HG03520 (cell line): Measurements from ENCODE around the gene CPSF6.
"Not testable (repeated sequence)": the region's sequence is repeated elsewhere in the genome, so short reads cannot be mapped to it uniquely, and the experiment has no call there.

Source experiments
- ATAC-seq: cut with Tn5 transposase; IDR thresholded peaks from one replicate; pipeline ENCODE4 v1.9.1; 2021; ENCODE audit warnings: mild to moderate bottlenecking, moderate library complexity; ENCODE audit not compliant: unreplicated experiment

CPSF6 gene

GRCh38 chr12:69239352-69239921, at the start of gene CPSF6:
TSS of gene CPSF6 (plus strand) at chr12:69239569. CDS start at chr12:69239647, 78 bp downstream.
- peak; percentile 88 for ATAC-seq

DNA sequence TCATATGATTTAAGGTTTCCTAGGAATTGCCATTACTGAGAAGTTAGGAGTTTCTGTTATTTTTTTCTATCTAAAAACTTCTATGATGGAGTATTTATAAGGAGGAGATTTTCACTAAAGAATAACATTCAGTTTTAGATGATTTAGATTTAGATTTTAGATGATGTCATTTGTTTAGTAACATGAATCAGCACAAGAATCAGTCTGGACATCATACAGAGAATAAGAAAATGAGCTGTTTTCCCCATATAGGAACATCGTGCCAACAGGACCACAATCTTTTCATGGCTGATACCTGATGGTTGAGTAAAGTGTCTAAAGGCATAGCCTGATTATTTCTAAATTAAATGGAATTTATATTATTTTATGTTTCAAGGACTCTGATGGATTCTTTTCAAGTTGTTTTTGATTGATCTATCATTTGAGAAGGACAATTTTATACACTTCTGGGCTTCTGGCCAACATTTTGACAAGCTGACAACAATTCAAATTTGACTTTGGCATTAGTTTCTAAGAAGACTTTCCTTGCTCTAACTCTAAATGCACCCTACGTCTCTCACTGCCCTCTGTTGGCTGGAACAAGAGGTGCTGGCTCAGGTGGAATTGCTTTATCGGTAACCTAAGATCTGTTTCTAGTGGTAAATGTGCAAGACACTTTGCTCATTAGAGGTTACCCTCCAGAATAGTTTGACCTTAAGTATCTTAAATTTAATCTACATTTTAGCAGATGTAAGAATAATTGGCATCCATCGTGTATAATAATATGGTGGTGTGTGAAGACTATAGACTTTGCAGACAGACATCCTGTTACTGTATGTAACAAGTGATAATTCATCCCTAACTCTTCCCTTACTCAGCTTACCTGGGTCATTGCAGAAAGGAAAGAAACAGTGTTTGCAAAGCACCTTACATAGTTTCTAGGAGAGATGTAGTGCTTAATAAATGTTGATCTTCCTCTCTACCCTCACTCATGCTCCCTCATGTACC, 42.8 kb upstream of the CPSF6 start:
- no peak for ATAC-seq

DNA sequence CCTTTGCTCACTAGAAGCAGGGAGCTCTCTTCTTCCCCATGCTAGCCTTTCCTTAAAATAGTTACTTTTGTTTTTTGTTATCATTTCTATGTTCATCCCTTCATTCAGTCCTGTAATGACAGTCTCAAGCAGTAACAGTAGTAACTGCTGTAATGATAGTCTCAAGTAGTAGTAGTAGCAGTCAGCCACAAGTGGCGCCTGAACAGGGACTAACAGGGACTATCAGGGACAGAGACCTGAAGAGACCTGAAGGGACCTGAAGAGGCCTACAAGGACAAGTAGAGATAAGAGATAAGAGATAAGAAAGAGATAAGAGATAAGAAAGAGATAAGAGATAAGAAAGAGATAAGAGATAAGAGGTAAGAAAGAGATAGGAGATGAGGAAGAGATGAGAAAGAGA, 39.4 kb upstream of the CPSF6 start:
- not testable (repeated sequence) for ATAC-seq

DNA sequence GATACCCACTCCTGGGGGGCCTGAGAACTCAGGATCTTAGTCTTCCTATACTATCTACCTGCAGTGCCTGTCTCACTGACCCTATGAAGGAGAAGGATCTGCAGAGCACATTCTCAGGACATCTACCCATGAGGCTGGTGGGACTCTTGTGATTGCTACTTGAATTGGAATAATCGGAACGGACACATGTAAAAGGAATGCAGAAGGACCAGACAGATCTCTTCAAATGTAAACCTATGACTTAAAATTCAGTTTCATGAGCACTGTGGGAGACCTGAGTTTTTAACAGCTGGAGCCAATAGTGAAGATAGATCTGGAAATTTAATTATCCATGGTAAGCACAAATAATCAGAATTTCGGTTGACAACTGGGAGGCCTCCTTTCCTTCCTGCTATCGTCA, 35.2 kb upstream of the CPSF6 start:
- no peak for ATAC-seq

DNA sequence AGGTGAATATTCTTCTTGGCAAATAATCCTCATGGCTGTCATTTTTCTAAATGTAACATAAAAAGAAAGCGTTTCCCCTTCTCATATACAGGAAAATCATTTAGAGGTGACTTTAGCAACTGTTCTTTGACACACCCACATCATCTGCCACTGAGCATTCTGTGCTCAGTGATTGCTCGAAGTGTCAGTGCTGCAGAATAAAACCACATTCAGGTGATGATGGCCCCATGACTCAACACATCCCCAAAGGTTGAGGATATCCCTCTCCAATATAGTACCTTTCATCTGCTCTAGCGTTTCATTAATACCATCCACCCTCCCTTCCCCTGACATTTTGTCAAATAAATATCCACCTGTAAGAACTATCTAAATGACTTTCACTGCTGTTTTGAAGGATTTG, 28.7 kb upstream of the CPSF6 start:
- no peak for ATAC-seq

DNA sequence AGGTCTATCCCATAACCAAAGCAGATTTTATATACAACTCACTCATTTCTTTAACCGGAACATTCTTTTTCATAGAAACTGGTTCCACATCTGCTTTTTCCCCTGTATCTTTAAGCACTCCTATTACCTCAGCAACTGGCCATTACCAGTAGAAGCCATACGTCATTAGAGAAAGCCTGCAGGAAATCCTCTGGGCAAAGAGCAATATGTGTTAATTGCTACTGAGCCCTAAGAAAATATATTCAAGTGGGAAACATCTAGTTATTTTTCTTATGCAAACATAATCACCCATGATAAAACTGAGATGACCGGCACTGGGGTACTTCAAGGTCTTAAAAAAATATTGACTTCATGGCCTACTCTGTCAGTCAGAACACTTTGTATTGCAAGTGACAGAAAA, 28.2 kb upstream of the CPSF6 start:
- no peak for ATAC-seq

DNA sequence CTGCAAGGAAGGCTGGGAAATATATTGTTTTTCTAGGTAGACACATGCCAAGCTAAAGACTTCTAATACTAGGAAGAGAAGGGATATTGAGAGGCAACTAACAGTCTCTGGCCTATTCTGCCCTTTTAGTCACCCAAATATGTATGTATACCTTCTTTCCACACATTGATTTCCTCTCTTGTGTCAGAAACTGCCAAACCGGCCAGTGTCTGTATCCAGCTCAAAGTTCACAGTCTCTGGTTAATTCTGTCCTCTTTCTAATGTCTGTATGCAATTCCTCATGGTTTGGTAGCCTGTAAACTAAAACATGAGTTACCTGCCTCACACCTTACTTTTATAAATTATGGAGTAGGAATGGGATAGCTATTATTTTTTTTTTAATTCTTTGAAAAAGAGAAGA, 25.2 kb upstream of the CPSF6 start:
- no peak for ATAC-seq

- ATAC-seq: no peak
Measured at GRCh38 chr12:69225251-69225910, 14.0 kb upstream of the CPSF6 start.

DNA sequence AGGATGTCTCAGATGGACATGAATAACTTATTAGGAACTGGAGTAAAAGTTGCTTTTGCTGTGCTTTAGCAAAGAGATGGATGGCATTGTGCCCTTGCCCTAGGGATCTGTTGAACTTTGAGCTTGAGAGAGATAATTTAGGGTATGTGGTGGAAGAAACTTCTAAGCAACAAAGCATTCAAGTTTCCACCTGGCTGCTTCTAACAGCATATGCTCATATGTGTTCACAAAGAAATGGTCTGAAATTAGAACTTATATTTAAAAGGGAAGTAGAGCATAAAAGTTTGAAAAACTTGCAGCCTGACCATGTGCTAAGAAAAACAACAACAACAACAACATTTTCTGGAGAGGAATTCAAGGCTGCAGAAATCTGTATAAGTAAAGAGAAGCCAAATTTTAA, 7.9 kb upstream of the CPSF6 start:
- no peak for ATAC-seq

- ATAC-seq: no peak
Measured at GRCh38 chr12:69238589-69239351, 599 bp upstream of the CPSF6 start.

DNA sequence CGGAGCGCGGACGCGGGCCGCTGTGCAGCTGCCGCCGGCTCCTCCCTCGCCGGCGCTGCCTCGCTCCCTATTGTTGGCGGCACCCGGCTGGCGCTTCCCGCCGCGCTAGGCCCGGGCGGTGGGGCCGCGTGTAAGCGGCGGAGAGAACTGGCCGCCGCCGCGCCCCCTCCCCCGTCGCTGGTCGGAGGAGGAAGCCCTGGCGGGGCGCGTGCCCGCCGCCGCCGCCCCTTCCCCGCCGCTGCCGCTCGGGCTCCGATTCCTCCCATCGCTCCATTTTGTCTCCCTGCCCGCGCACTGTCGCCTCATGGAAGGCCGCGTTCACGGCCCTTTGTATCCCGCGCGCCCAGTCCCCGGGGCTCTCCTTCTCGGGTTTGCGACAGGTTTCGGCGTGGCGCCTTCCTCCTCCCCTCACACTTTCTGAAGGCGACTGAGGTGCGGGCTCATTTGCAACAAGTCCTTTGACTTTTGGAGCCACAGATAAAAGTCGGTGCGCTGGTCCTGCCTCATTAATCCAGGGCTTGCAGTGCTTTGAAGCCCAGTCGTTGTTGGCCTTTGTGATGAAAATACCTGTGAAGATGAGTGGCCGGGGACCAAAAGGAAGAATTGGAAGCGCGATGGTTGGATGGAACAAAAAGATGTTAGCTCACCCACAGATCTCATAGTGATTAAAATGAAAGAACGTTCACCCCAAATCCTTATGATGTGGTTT, 707 bp downstream of the CPSF6 start:
- peak; percentile 18 for ATAC-seq

DNA sequence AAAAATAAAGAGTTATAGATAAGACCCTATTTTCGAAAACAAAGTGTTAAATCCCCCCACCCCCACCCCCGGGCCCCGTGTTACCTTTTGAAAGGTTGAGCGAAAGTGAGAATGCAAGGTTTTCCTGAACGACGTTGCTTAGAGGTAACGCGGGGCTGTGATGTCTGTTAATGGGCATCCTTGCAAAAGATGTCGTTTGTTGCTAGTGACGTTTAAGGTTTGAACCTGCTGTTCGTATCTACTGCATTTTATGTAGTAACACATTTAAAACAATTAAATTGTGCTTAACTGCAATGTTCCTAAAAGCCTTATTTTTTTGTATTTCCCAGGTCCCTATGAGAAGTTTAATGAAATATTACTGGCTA, 1.2 kb downstream of the CPSF6 start:
- no peak for ATAC-seq

- no peak for ATAC-seq
Measured at GRCh38 chr12:69241438-69242092, 2.2 kb downstream of the CPSF6 start.

GRCh38 chr12:69243099-69244084, 4.0 kb downstream of the CPSF6 start:
- ATAC-seq: peak; percentile 42

- no peak for ATAC-seq
Measured at GRCh38 chr12:69247268-69248018, 8.1 kb downstream of the CPSF6 start.

- ATAC-seq: no peak
Measured at GRCh38 chr12:69252033-69252432, 12.7 kb downstream of the CPSF6 start.

DNA sequence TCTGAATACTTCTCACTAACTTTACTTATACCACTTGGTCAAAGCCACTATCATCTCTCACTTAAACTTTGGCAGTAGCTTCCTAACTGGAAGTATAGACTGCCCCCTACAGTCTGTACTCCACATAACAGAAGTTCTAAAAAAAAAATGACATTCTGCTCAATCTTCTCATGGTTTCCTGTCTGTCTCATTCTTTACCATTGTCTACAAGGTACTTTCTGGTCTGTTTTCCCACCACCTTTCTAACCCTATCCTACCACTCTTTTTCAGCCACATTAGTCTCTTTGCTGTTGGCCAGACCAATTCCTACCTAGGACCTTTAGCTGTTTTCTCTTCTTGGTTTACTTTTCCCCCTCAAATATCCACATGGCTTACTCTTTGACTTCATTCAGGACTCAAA, 14.7 kb downstream of the CPSF6 start:
- peak; percentile 58 for ATAC-seq

DNA sequence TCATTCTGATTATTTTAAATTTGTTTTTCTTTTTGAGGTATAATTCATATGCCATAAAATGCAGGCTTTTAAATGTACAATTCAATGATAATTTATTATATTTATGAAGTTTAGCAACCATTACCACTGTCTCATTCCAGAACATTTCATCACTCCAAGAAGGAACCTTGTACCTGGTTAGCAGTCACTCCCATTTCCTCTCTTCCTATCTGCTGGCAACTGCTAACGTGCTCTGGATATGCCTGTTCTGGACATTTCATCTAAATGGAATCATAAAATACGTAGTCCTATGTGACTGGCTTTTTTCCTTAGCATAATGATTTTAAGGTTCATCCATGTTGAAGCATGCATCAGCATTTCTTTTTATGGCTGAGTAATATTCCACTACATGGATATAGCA, 15.5 kb downstream of the CPSF6 start:
- ATAC-seq: no peak
